Measurements from ENCODE around the gene ZNF600.
"Not testable (repeated sequence)": the region's sequence is repeated elsewhere in the genome, so short reads cannot be mapped to it uniquely, and the experiment has no call there.

ZNF600 gene

DNA sequence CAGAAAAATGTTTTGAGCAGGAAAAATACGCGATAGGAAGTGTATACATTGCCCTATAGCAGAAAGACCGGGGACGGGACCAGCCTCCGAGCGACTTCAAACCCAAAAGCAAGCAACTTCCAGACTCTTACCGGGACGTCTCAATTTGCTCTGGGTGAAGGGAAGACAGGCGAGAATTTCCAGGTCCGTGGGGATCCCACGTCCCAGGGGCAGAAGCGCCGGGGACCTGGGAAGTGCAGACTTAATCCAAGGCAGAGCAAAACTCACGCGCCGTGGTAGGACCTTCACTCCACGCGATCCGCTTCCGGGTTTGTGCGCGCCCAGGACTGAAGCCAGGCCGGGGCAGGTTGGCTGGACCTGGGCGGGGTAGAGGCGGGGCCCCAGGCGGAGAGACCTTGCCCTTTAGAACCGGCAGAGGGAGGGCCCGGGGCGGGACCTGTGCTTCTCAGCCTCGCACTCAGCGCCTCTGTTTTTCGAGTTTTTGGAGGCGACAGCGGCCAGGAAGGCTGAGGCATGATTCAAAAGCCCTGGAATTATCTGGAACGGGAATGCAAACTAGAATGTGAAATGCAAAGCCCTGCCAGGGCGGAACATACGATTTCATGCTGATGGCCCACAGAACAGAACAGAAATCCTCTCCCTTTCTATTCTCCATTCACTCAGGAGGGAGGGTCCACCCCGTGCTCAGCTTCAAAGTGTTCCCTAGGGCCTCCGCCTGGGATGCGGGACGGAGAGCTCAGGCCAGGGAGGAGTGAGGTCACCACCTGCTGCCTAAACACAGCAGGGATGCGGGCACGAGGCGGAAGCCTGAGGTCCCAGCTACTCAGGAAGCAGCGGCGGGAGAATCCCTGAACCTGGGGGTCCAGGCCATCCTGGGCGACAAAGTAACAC is at the start of gene ZNF600:
Gene ZNF600 (minus strand): TSS at position 328 of the 891 bp plus-strand sequence. CDS start 7,903 bp downstream, outside the sequence.
- peak; percentile 76 to 81 for DNase-seq

DNA sequence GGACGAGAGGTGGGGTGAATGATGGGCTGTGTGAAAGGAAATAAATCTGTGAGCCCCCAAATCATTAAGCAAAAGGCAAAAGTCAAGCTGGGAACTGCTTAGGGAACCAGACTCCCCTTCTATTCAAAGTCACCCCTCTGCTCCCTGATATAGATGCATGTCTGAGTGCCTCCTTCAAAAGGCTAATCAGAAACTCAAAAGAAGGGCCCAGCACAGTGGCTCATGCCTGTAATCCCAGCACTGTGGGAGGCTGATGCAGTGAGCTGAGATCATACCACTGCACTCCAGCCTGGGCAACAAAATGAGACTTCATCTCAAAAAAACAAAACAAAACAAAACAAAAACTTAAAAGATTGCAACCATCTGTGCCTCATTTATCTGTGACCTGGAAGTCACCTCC is 47.7 kb upstream of the ZNF600 start:
- not testable (repeated sequence) for DNase-seq

DNA sequence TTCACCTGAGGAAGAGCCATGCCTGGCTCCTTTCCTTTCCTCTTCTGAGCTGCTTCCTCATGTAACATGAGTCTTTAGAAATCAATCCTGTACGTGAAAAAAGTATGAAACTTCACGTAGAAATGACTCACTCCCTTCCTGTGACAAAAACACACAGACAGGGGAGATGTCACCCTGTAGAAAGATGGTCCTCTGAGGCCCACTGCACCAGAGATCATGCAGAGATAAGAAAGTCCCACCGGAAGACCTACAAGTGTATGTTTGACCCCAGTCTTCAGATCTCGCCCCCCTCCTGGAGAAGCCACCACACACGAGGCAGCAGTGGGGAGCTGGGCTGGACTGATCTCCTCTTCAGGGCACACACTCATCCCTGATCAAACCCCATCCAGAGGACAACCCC is 47.0 kb upstream of the ZNF600 start:
- DNase-seq, result peak; percentile 24 to 42

DNA sequence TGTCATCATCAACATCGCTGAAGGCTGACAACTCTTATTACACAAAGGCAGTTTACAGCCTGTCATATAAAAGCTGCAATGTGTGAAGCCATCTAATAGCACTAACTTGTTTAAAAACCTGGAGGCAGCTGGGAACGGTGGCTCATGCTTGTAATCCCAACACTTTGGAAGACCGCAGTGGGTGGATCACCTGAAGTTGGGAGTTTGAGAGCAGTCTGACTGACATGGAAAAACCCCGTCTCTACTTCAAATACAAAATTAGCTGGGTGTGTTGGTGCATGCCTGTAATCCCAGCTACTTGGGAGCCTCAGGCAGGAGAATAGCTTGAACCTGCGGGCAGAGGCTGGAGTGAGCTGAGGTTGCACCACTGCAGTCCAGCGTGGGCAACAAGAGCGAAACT is 43.3 kb upstream of the ZNF600 start:
- DNase-seq, result not testable (repeated sequence)

DNA sequence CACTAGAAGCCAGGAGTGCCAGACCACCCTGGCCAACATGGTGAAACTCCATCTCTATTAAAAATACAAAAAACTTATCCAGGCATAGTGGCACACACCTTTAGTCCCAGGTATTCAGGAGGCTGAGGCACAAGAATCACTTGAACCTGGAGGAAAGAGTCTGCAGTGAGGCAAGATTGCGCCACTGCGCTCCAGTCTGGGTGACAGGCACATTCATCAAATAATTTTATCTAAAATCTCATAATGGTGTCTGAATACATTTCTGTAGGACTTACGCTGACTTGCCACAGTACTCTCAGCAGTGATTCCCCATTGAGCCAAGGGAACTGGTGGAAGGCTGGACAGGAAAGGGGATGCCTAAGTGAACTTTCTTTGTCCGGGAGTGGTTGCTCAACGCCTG is 39.2 kb upstream of the ZNF600 start:
- no peak for DNase-seq

DNA sequence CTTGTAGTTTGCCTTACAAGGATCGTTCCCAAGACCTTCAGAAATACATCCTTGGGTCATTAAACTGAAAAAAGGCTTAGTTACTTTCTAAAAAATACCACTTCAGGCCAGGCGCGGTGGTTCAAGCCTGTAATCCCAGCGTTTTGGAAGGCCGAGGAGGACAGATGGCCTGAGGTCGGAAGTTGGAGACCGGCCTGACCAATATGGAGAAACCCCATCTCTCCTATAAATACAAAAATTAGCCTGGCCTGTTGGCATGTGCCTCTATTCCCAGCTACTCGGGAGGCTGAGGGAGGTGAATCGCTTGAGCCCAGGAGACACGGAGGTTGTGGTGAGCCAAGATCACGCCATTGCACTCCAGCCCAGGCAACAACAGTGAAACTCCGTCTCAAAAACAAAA is 37.1 kb upstream of the ZNF600 start:
- DNase-seq, result no peak

DNA sequence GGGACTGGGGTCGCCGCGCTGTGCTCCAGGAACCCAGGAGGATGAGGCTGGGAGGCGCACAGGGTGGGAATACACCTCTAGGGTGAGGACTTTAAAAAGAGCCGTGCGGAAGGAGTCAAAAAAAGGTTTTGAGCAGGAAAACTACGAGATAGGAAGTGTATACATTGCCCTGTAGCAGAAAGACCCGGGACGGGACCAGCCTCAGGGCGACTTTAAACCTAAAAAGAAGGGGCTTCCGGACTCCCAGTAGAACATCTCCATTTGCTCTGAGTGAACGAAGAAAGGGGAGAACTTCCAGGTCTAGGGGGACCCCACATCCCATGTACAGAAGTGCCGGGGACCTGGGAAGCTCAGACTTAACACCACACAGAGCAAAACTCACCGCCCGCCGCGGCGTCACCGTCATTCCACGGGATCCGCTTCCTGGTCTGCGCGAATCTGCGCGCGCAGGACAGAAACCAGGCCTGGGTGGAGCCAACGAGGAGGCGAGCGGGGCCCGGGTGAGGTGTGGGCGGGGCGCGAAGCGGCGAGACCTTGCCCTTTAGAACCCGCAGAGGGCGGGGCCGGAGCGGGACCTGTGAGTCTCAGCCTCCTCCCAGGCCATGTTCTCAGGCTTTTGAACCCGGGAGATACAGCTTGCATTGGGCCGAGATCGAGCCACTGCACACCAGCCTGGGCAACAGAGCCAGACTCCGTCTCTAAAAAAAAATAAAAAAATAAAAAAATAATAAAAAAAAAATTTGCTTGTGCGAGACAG is 34.8 kb upstream of the ZNF600 start, which contains the start of gene ZNF28:
Gene ZNF28 (minus strand): TSS at position 430 of the 757 bp plus-strand sequence. CDS start 3,675 bp downstream, outside the sequence.
- peak; percentile 80 to 81 for DNase-seq

DNA sequence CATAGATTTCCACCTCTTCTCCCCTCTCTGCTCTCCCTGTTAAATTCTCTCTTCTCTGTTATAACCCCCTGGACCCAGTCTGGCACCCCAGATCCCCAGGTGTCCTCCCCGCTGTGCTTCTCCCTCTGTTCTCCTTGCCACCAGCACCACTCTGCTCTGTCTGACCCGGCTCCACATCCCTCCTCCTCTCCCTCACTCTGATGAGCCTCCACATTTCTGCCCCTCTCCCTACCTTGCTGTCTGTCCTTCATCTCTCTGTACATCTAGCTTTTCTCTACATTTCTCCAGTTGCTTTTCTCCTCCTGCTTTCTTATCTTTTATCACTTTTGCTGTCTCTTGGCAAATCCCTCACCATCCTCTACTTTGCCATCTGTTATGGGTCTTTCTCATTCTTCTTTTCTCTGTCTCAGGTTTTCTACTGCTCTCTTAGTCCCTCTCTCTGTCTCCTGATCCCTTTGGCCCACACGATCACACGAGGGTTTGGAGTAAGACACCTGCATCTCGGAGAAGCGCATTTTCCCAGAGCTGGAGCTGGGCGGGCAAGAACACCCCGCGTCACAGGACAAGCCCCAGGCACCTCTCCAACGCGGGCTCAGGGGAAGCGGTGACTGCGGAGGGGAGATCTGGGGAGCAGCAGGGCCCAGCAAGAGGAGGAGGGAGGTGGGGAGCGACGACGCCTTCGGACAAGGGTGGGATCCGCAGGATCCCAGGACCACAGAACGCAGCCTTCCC is 34.0 kb upstream of the ZNF600 start:
- peak; percentile 9 to 12 for DNase-seq

DNA sequence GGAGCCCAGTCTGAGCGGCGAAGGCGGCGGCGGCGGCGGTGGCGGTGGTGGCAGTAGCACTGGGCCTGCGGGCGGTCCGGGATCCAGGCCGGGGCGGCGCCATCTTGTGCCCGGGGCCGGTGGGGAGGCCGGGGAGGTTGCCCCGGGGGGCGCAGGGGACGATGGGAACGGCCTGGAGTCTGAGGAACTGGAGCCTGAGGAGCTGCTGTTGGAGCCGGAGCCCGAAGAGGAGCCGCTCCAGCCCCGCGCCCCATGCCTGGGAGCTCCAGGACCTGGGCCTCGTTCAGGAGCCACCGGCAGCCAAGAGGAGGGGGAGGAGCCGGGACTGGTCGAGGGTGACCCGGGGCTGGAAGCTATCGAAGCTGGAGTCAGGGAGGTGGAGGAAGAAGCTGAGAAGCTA is 23.2 kb upstream of the ZNF600 start:
- no peak for DNase-seq

DNA sequence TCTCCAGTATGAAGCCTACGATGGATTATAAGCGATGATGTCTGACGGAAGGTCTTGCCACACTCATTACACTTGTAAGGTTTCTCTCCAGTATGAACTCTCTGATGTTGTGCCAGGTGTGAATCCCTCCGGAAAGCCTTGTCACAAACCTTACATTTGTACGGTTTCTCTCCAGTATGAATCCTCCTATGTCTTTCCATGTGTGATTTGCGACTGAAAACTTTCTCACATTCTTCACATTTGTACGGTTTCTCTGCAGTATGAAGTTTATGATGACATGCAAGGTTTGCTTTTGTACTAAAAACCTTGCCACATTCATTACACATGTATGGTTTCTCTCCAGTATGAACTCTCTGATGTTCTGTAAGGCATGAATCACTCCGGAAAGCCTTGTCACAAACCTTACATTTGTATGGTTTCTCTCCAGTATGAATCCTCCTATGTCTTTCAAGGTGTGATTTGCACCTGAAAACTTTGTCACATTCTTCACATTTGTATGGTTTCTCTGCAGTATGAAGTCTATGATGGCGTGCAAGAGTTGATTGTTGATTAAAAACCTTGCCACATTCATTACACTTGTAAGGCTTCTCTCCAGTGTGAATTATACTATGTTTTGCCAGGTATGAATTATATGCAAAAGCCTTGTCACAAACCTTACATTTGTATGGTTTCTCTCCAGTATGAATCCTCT is 13.5 kb upstream of the ZNF600 start:
- DNase-seq, result not testable (repeated sequence)

DNA sequence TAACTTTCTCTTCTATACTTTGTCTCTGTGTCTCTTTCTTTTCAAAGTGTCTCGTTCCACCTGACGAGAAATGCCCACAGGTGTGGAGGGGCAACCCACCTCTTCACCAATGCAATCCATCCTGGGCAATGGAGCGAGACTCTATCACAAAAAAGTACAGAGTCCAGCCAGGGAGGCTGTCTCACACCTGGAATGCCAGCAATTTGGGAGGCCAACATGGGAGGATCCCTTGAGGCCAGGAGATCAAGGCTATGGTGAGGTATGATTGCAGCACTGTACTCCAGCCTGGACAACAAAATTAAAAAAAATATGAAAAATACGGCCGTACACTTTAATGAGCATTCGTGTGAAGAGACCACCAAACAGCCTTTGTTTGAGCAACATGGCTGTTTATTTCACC is 2.8 kb upstream of the ZNF600 start:
- no peak for DNase-seq

DNA sequence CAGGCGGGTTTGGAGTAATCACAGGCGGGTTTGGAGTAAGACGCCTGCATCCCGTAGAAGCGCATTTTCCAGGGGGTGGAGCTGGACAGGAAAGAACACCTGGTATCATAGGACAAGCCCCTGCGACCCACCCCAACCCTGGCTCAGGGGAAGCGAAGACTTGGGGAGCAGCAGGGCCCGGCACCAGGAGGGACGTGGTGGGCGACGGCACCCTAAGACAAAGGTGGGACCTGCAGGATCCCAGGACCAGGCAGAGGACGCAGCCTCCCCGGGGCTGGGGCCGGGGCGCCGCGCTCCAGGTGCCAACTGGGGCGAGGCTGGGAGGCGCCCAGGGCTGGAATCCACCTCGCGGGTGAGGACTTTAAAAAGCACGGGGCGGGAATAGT is 520 bp downstream of the ZNF600 start:
- no peak for DNase-seq

DNA sequence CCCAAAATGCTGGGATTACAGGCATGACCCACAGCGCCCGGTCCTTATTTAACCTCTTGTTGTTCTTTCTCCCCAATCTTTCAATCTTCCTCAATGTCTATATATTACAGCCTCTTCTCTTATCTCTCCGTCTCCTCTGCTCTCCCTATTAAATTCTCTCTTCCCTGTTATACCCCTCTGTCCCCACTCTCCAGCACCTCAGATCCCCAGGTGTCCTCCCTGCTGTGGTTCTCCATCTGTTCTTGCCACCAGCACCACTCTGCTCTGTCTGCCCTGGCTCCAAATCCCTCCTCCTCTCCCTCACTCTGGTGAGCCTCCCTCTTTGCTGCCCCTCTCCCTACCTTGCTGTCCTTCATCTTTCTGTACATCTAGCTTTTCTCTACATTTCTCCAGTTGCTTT is 1.1 kb downstream of the ZNF600 start:
- DNase-seq, result no peak

DNA sequence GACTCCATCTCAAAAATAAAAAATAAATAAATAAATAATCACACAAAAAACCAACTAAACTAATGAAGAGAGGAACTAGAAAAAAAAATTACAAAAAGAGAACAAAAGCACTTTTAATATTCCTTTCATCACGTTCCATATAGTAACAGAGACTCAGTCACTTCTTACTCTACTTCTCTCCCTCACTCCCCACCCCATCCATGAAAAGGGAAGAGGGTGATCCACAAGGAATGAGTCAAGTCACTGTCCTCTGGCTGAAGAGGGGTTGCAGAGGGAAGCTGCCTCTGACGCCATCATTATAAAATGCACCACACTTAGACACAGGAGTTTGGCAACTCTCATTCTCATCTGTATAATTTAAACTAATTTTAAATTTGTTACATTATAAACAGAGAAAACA is 3.7 kb downstream of the ZNF600 start:
- not testable (repeated sequence) for DNase-seq

DNA sequence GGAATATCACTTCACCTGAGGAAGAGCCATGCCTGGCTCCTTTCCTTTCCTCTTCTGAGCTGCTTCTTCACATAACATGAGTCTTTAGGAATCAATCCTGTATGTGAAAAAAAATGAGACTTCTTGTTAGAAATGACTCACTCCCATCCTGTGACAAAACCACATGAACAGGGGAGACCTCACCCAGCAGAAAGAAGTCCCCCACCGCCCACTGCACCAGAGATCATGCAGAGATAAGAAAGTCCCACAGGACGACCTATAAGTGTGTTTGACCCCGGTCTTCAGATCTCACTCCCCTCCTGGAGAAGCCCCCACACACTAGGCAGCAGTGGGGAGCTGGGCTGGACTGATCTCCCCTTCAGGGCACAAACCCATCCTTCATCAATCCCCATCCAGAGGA is 7.8 kb downstream of the ZNF600 start:
- peak; percentile 24 to 46 for DNase-seq

DNA sequence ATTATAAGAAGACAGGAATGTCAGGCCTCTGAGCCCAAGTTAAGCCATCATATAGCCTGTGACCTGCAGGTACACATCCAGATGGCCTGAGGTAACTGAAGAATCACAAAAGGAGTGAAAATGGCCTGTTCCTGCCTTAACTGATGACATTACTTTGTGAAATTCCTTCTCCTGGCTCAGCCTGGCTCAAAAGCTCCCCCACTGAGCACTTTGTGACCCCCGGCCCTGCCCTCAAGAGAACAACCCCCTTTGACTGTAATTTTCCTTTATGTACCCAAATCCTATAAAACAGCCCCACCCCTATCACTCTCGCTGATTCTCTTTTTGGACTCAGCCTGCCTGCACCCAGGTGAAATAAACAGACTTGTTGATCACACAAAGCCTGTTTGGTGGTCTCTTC is 30.1 kb downstream of the ZNF600 start:
- DNase-seq, result not testable (repeated sequence)

DNA sequence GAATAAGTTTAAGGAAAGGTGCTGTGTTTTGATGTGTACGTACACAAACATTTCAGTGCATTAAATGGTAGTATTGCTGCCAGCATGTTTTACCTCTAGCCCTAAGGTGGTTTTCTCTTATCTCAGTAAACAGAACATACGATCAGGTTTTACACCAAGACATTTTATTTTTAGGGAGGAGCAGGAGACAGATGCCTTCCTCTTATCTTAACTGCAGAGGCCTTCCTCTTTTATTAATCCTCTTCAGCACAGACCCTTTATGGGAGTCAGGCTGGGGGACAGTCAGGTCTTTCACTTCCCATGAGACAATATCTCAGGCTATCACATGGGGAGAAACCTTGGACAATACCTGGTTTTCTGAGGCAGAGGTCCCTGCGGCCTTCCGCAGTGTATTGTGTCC is 36.8 kb downstream of the ZNF600 start:
- DNase-seq, result no peak

DNA sequence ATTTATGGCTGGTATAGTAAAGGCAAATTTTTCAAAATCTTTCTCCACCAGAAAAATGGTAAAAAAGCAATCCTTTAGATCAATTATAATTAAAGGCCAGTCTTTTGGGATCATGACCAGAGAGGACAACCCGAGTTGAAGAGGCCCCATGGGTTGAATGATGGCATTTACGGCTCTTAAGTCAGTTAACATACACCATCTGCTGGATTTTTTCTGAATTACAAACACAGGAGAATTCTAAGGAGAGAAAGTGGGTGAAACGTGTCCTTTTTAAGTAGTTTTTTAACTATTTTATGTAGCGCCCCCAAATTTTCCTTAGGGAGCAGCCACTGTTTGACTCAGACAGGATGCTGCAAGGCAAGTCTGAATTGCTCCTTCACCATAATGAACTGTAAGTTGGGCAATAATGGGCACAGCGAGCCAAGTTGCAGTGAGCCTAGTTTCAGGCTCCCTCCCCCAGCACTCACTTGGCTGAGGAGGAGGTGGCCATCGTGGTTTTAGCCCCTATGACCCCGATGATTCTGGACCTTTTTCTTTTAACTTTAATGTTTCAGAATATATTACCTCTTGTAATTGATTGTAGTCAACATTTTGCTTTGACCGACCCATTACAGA is 38.1 kb downstream of the ZNF600 start:
- peak; percentile 20 to 68 for DNase-seq

DNA sequence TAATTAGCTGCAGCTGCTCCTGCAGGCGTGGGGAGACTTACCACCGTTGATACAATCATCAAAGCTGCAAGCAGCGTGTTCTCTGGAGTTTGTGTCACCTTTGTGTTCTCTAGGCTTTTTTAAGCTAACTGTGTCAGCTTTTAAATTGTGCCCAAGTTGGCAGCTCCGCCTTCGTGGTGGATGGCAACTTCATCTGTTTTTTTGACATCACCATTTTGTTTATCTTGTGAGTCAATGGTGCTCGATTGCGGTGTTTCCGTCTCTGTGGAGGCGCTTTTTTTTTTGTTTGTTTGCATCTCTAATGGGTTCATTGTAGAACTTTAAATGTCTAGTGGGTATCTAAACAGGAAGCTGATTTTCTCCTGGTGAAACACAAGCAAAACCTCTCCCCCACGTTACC is 40.7 kb downstream of the ZNF600 start:
- peak; percentile 21 to 39 for DNase-seq

DNA sequence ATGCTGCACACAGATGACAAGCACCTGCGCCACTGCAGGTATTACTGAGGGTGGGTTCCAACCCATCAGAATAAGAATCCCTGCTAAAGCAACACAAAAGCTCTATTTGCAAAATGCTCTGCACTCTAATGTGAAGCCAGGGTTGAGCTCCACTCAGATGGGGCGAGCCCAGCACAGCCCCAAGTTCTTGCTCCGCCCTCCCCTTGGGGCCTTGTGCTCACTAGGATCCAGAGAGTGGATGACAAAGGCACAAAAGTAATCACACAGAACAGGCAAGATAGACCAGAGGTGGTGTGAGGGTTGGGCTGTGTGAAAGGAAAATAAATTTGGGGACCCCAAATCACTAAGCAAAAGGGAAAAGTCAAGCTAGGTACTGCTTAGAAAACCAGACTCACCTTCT is 43.5 kb downstream of the ZNF600 start:
- no peak for DNase-seq

DNA sequence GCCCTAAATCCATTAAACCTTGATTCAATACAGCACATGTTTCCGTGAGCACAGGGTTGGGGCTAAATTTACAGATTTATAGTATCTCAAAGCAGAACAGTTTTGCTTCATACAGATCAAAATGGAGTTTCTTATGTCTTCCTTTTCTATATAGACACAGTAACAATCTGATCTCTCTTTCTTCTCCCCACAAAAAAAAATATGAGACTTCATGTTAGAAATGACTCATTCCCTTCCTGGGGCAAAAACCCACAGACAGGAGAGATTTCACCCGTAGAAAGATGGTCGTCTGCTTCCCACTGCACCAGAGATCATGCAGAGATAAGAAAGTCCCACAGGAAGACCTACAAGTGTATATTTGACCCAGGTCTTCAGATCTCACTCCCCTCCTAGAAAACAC is 44.1 kb downstream of the ZNF600 start:
- no peak for DNase-seq

DNA sequence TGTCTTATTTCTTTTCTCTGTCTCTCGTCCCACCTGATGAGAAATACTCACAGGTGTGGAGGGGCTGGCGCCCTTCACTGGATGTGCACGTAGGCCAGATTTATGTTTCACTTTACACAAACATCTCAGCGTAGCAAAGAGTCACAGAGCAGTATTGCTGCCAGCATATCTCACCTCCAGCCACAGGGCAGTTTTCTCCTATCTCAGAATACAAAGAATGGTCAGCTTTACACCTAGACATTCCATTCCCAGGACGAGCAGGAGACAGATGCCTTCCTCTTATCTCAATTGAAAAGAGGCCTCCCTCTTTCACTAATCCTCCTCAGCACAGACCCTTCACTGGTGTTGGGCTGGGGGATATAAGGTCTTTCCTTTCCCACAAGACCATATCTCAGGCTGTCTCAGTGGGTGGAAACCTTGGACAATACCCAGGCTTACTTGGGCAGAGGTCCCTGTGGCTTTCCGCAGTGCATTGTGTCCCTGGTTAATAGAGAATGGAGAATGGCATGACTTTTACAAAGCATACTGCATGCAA is 44.6 kb downstream of the ZNF600 start:
- no peak for DNase-seq

Data from CD4-positive, alpha-beta T cell treated with Interferon alpha-2 for 1 hour (primary cell).